Lung (tissue), 12 donors: ENCODE measurements around the gene PPARD. TPM values are rescaled to one million over a fixed set of nuclear protein-coding genes. Genes with fewer than 3 reads are reported as not detected.

Experiments
- ATAC-seq: fragments of 200-7000 bp; cut with Tn5 transposase; one replicate; pipeline ENCODE4 v1.9.1; 2020; ENCODE audit warnings: moderate number of reproducible peaks; ENCODE audit not compliant: insufficient read depth, low FRiP score
- DNase-seq, 3 donors: peaks; one replicate each; pipeline ENCODE4 v3.0.0-alpha.2; 2013 to 2017
- H3K27ac ChIP-seq, 2 donors: one replicate each; pipeline ENCODE4 v1.5.1; 2013; ENCODE audit warnings: mild to moderate bottlenecking in 2 of 2, moderate library complexity in 2 of 2, control low read depth in 1 of 2, inconsistent platforms in 1 of 2, low read depth in 1 of 2, low read length in 1 of 2
- H3K27me3 ChIP-seq, 3 donors: one replicate each; pipeline ENCODE4 v1.5.1; 2013; ENCODE audit warnings: low read length in 2 of 3; ENCODE audit not compliant: control insufficient read depth in 3 of 3, insufficient read depth in 3 of 3
- H3K36me3 ChIP-seq, 4 donors: one replicate each; pipeline ENCODE4 v1.5.1; 2013; ENCODE audit warnings: low read length in 4 of 4, mild to moderate bottlenecking in 1 of 4, moderate library complexity in 1 of 4; ENCODE audit not compliant: control insufficient read depth in 4 of 4, insufficient read depth in 4 of 4
- H3K4me1 ChIP-seq, 5 donors: one replicate each; pipeline ENCODE4 v1.5.1; 2013; ENCODE audit warnings: low read length in 5 of 5, mild to moderate bottlenecking in 2 of 5, moderate library complexity in 1 of 5; ENCODE audit not compliant: control insufficient read depth in 5 of 5, insufficient read depth in 5 of 5
- H3K4me3 ChIP-seq: one replicate; pipeline ENCODE4 v1.5.1; 2013; ENCODE audit warnings: mild to moderate bottlenecking, control low read depth, moderate library complexity
- H3K9ac ChIP-seq, 2 donors: one replicate each; pipeline ENCODE4 v1.5.1; 2013; ENCODE audit warnings: low read length in 2 of 2, control low read depth in 1 of 2; ENCODE audit not compliant: insufficient read depth in 1 of 2
- H3K9me3 ChIP-seq, 4 donors: one replicate each; pipeline ENCODE4 v1.5.1; 2013; ENCODE audit warnings: low read length in 3 of 4, mild to moderate bottlenecking in 1 of 4, moderate library complexity in 1 of 4; ENCODE audit not compliant: control insufficient read depth in 4 of 4, insufficient read depth in 3 of 4
- WGBS, 2 donors: extraction: QIAGEN DNeasy Blood & Tissue Kit; methylation state at CpG; one replicate each; pipeline ENCODE4 v1.1.7; 2013; 5-methylcytosine and 5-hydroxymethylcytosine counted together
- polyA plus RNA-seq, 2 donors: library from polyadenylated mRNA; stranded (reverse); fragments of 200-250 nt; gene quantifications; one replicate each; pipeline ENCODE4 v1.2.1, GENCODE V29; 2013
- total RNA-seq, 2 donors: library from RNA; depleted of rRNA in 1 of 2; stranded (reverse); fragments of >200 nt in 1 of 2; gene quantifications; one replicate each; pipeline ENCODE4 v1.2.1, GENCODE V29; 2014 to 2021
- TF ChIP-seq, protein P1 (sequence below): IDR thresholded peaks from 2 replicates; pipeline ENCODE4 v1.5.1; 2012; ENCODE audit warnings: mild to moderate bottlenecking; ENCODE audit errors: control extremely low read depth, extremely low read depth
- donor health status: control.
- donor health status: control.
- donor health status: Bipolar disorder and iron deficiency.
- donor health status: healthy.
- donor health status: DM: yes; HTN: yes; CAD: no.

PPARD gene
- total and polyA plus RNA-seq, 4 donors, result 11.3 to 27.8 (median 24.5) TPM

DNA sequence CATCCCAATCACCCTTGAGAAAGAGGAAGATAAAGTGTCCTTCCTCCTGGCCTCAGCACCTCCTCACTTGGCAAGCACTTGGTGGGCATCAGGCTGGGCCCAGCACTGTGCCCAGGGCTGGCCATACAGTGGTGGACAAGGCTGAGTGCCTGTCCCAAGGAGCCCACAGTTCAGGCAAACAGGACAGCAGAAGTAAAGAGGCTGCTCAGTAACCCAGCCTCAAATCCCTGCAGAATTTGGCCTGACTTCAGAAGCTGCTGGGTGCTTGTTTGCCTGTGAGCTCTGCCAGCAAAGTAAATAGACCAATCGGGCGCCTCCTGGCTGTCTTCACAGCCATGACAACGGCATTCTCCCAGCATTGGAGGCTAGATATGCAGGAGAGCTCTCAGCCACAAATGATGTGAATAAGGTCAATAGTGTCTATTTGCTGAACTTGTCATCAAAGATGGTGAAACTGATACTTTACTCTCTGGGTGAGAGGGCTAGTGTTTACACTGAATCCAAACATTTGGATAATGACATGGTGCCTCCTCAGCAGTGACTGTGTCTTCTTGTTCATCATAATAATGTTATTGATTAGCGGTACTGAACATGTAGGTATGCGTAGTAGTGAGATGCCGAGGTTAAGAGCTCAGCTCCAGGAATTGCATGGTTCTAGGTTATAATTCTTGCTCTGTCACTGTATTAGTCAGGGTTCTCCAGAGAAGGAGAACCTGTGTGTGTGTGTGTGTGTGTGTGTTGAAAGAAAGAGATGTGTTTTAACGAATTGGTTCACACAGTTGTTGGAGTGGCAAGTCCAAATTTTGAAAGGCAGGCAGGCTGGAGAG is 72.9 kb downstream of the PPARD start:
- Histone ChIP-seq H3K9ac (no peak overlapping the region), H3K27me3 (no peaks in the 10 kb centered on the region), H3K36me3 (peaks cover 0 to 26% (median 15%) of the 10 kb centered on the region in 4 donors), H3K27ac (peak overlapping the region in 1 of 2 donors; percentile 20), H3K4me3 (no peak overlapping the region), H3K4me1 (peaks cover 0 to 27% (median 7%) of the 10 kb centered on the region in 5 donors), H3K9me3 (no peaks in the 10 kb centered on the region)
- WGBS, 2 donors, result 57 to 73% methylated on average over 7 of the region's 7 CpGs
- ATAC-seq, result peak; percentile 68
- TF ChIP-seq, protein P1, sequence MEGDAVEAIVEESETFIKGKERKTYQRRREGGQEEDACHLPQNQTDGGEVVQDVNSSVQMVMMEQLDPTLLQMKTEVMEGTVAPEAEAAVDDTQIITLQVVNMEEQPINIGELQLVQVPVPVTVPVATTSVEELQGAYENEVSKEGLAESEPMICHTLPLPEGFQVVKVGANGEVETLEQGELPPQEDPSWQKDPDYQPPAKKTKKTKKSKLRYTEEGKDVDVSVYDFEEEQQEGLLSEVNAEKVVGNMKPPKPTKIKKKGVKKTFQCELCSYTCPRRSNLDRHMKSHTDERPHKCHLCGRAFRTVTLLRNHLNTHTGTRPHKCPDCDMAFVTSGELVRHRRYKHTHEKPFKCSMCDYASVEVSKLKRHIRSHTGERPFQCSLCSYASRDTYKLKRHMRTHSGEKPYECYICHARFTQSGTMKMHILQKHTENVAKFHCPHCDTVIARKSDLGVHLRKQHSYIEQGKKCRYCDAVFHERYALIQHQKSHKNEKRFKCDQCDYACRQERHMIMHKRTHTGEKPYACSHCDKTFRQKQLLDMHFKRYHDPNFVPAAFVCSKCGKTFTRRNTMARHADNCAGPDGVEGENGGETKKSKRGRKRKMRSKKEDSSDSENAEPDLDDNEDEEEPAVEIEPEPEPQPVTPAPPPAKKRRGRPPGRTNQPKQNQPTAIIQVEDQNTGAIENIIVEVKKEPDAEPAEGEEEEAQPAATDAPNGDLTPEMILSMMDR, result peak; percentile 39
- DNase-seq, result peak; percentile 88 to 94 (median 93)

DNA sequence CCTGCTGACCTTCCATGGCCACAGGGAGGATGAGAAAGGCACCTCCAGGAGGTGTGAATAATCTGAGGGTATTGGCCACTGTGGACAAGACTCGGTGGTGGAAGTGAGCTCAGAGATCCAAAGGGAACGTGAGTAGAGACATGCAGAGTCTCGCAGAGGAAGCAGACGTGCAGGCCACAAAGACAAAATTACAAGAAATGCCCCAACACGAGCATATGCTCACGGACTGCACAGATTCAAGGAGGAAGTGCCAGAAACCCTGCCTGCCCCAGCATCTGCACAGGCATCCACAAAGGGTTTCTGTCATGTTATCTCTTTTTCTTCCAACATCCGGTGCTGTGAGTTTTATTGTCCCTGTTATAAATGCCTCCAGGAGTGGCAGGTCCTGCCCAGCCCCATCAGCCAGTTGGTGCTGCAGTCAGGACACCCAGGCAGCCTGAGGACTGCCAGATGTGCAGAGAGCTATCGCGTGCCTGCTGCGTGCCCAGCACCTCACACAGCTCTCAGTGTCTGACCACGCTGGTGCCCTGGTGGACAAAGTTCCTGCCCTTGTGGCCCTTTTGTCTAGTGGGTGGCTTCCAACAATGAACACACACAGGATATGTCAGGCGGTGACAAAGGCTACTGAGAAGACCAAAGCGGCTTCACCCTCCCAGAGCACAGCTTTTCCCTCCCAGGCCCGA is 75.8 kb downstream of the PPARD start:
- Histone ChIP-seq H3K36me3 (peaks cover 3 to 21% (median 11%) of the 10 kb centered on the region in 4 donors), H3K4me1 (peaks cover 0 to 27% (median 7%) of the 10 kb centered on the region in 5 donors), H3K27me3 (no peaks in the 10 kb centered on the region), H3K9me3 (no peaks in the 10 kb centered on the region), H3K4me3 (no peak overlapping the region), H3K27ac (no peak overlapping the region), H3K9ac (no peak overlapping the region)
- peak in 1 of 3 donors; percentile 10 for DNase-seq
- ATAC-seq, result no peak
- TF ChIP-seq, protein P1, result no peak
- WGBS, 2 donors, result 39 to 75% methylated on average over 14 of the region's 14 CpGs

DNA sequence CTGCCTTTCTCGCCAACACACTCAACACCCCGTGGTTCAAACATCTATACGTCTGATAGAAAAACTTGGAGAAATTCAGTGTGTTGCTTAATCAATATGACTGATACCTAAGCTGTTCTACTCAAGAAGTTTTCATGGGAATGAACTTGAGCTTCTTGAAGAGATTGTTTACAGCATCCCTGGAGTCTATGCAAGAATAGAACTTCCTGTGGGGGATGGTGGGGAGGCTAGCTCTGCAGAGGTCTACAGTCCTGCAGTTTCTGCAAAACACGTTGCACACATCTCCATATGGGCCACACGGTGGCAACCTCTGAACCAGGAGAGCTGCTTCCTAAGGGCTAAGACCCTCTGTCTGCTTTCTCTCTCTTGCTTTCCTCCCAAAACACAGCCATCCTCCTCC is 77.1 kb downstream of the PPARD start:
- H3K36me3 ChIP-seq, result peaks cover 5 to 31% (median 15%) of the 10 kb centered on the region in 4 donors
- ATAC-seq, result no peak
- TF ChIP-seq, protein P1, result no peak

More for the DNA sequence above, 77.1 kb downstream of the PPARD start:
- Histone ChIP-seq H3K9me3 (no peaks in the 10 kb centered on the region), H3K9ac (no peak overlapping the region), H3K4me1 (peaks cover 0 to 27% (median 7%) of the 10 kb centered on the region in 5 donors), H3K27me3 (no peaks in the 10 kb centered on the region), H3K4me3 (no peak overlapping the region), H3K27ac (no peak overlapping the region)
- peak; percentile 64 to 89 (median 79) for DNase-seq
- WGBS, 2 donors, result 42 to 56% methylated on average over 5 of the region's 5 CpGs
